HepG2 (cell line): ENCODE measurements around the gene SLC17A3. TPM values are rescaled to one million over a fixed set of nuclear protein-coding genes. Genes with fewer than 3 reads are reported as not detected.

ENCODE experiments used
- ATF1 ChIP-seq: IDR thresholded peaks from 2 replicates; pipeline ENCODE4 v1.6.1; 2016; ENCODE audit warnings: mild to moderate bottlenecking, control low read depth
- BCL6 ChIP-seq: IDR thresholded peaks from 2 replicates; pipeline ENCODE4 v1.6.1; 2016; ENCODE audit warnings: missing genetic modification reagents, missing compliant biosample characterization
- CBFB ChIP-seq: sonication (generic); formaldehyde crosslinking; IDR thresholded peaks from 2 replicates; pipeline ENCODE4 v1.4.0; 2020; ENCODE audit warnings: missing genetic modification reagents
- DPF2 ChIP-seq: sonication (generic); formaldehyde crosslinking; IDR thresholded peaks from 2 replicates; pipeline ENCODE4 v1.4.0; 2020; ENCODE audit warnings: mild to moderate bottlenecking, low read depth, missing genetic modification reagents, borderline replicate concordance
- ERF ChIP-seq: IDR thresholded peaks from 2 replicates; pipeline ENCODE4 v1.6.1; 2018; ENCODE audit warnings: missing biosample characterization, missing genetic modification reagents
- NFIC ChIP-seq: IDR thresholded peaks from 2 replicates; pipeline ENCODE4 v1.6.1; 2012; ENCODE audit warnings: mild to moderate bottlenecking, low read length, inconsistent platforms
- NFRKB ChIP-seq: fragments of 450-650 bp; IDR thresholded peaks from 2 replicates; pipeline ENCODE4 v1.6.1; 2017
- REL ChIP-seq: sonication (generic); formaldehyde crosslinking; conservative IDR thresholded peaks from 2 replicates; pipeline ENCODE4 v1.8.0; 2022; ENCODE audit warnings: mild to moderate bottlenecking, missing genetic modification reagents, moderate library complexity
- SIX4 ChIP-seq: sonication (generic); formaldehyde crosslinking; IDR thresholded peaks from 2 replicates; pipeline ENCODE4 v1.4.0; 2020; ENCODE audit warnings: missing genetic modification reagents
- SOX6 ChIP-seq, 2 experiments: fragments of 450-650 bp in 1 of 2; sonication (generic) in 1 of 2; formaldehyde crosslinking in 1 of 2; IDR thresholded peaks; 2 replicates each; pipeline versions ENCODE4 v1.4.0 to v1.6.1; 2017 to 2020; ENCODE audit warnings: antibody characterized with exemption in 1 of 2, mild to moderate bottlenecking in 1 of 2, missing genetic modification reagents in 1 of 2
- STAG1 ChIP-seq: sonication (generic); formaldehyde crosslinking; IDR thresholded peaks from 2 replicates; pipeline ENCODE4 v1.4.0; 2020; ENCODE audit warnings: missing genetic modification reagents
- TARDBP ChIP-seq: sonication (generic); formaldehyde crosslinking; IDR thresholded peaks from 2 replicates; pipeline ENCODE4 v1.8.0; 2022; ENCODE audit warnings: mild to moderate bottlenecking, missing genetic modification reagents
- TBX2 ChIP-seq: sonication (generic); formaldehyde crosslinking; IDR thresholded peaks from 2 replicates; pipeline ENCODE4 v1.5.0; 2020; ENCODE audit warnings: missing genetic modification reagents, mild to moderate bottlenecking, borderline replicate concordance
- ZNF124 ChIP-seq: sonication (generic); formaldehyde crosslinking; IDR thresholded peaks from 2 replicates; pipeline ENCODE4 v1.4.0; 2020; ENCODE audit warnings: missing genetic modification reagents
- ZNF383 ChIP-seq: sonication (generic); formaldehyde crosslinking; IDR thresholded peaks from 2 replicates; pipeline ENCODE4 v1.4.0; 2020; ENCODE audit warnings: missing genetic modification reagents, mild to moderate bottlenecking, borderline replicate concordance
- ZNF616 ChIP-seq: sonication (generic); formaldehyde crosslinking; IDR thresholded peaks from 2 replicates; pipeline ENCODE4 v1.5.0; 2020; ENCODE audit warnings: low read depth, mild to moderate bottlenecking, missing genetic modification reagents
- ZNF781 ChIP-seq: sonication (generic); formaldehyde crosslinking; IDR thresholded peaks from 2 replicates; pipeline ENCODE4 v1.5.1; 2020; ENCODE audit warnings: borderline replicate concordance, mild to moderate bottlenecking, missing genetic modification reagents; ENCODE audit errors: not compliant biosample characterization
- polyA plus RNA-seq, 8 experiments: library from polyadenylated mRNA; depleted of rRNA in 3 of 8; stranded (reverse) in 7 of 8; unstranded in 1 of 8; fragments of >200 nt; fragmentation: Illumina TruSeq in 4 of 8; extraction: Trizol in 4 of 8; gene quantifications; 2 replicates each; pipeline versions ENCODE4 v1.2.1 to v1.2.3, GENCODE V29; 2011 to 2016; ENCODE audit warnings: low read depth in 4 of 8, missing spikeins in 1 of 8, mixed read lengths in 1 of 8; ENCODE audit not compliant: insufficient read depth in 1 of 8
- total RNA-seq, 5 experiments: library from RNA; depleted of rRNA; stranded (reverse); fragments of >200 nt; fragmentation: Illumina TruSeq; extraction: Trizol; gene quantifications; 2 replicates each; pipeline ENCODE4 v1.2.3, GENCODE V29; 2016; ENCODE audit warnings: low read depth in 1 of 5
- TF ChIP-seq, protein P1 (sequence below), 2 experiments: sonication (generic) in 1 of 2; formaldehyde crosslinking in 1 of 2; IDR thresholded peaks; 2 replicates each; pipeline versions ENCODE4 v1.4.0 to v1.6.1; 2016 to 2020; ENCODE audit warnings: borderline replicate concordance in 1 of 2, low read depth in 1 of 2, mild to moderate bottlenecking in 1 of 2, missing genetic modification reagents in 1 of 2
- TF ChIP-seq, protein P2 (sequence below): sonication (generic); formaldehyde crosslinking; IDR thresholded peaks from 2 replicates; pipeline ENCODE4 v1.5.1; 2020; ENCODE audit warnings: mild to moderate bottlenecking, missing genetic modification reagents, moderate library complexity
- TF ChIP-seq, protein P3 (sequence below): sonication (generic); formaldehyde crosslinking; IDR thresholded peaks from 2 replicates; pipeline ENCODE4 v1.4.0; 2020; ENCODE audit warnings: missing genetic modification reagents

SLC17A3 gene
- total and polyA plus RNA-seq, 2 of the 13 experiments (the other 11 are each of a cell fraction or from before 2014, with no cell fraction given): 0.09 to 0.11 TPM

DNA sequence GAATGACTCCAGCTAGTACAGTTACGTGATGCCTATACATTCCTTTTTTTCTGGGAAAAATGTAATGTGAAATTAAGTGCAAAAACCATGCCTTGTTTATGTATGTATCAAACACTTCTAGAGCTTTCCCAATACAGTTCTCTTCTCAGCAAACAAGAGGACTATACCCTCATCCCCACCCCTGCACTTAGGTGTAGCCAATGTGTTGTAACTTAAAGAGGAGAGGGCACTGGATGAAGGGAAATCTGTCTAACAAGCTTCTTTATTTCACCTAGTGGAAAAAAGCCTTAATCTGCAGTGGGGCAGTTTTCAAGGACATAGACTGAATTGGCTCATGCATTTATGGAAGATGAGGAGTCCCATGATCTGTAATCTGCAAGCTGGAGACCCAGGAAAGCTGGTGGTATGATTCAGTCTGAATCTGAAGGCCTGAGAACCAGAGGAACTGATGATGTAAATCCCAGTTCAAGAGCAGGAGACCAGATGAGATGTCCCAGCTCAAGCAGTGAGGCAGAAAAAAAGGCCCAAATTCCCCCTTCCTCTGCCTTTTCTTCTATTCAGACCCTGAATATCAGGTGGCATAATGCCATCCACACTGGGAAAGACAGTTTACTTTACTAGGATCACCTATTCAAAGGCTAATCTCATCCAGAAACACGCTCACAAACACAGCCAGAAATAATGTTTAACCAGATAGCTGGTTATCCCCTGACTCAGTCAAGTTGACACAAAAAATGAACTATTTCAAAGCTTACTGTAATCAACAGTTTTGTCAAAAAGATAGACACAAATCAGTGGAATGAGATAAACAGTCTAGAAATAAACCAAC lies 25.8 kb upstream of the SLC17A3 start (continued):
- TF ChIP-seq, protein P1, sequence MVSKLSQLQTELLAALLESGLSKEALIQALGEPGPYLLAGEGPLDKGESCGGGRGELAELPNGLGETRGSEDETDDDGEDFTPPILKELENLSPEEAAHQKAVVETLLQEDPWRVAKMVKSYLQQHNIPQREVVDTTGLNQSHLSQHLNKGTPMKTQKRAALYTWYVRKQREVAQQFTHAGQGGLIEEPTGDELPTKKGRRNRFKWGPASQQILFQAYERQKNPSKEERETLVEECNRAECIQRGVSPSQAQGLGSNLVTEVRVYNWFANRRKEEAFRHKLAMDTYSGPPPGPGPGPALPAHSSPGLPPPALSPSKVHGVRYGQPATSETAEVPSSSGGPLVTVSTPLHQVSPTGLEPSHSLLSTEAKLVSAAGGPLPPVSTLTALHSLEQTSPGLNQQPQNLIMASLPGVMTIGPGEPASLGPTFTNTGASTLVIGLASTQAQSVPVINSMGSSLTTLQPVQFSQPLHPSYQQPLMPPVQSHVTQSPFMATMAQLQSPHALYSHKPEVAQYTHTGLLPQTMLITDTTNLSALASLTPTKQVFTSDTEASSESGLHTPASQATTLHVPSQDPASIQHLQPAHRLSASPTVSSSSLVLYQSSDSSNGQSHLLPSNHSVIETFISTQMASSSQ (IDR thresholded peaks at IDR 0.05; ENCODE audit: low read depth): peak; percentile 87
- TF ChIP-seq, protein P1 (CRISPR knock-in tag; IDR thresholded peaks at IDR 0.05; ENCODE audit: borderline replicate concordance): peak; percentile 90; the same call in 1 of the 2 replicates
- peak; percentile 53; the same call in 1 of the 2 replicates for TF ChIP-seq ATF1 (CRISPR knock-in tag)
- 0 out of 2 replicates have a peak, but pooled peaks have one; percentile 51 for TF ChIP-seq DPF2 (CRISPR knock-in tag)
- peak; percentile 30; the same call in 1 of the 2 replicates for TF ChIP-seq STAG1
- TF ChIP-seq, protein P2, sequence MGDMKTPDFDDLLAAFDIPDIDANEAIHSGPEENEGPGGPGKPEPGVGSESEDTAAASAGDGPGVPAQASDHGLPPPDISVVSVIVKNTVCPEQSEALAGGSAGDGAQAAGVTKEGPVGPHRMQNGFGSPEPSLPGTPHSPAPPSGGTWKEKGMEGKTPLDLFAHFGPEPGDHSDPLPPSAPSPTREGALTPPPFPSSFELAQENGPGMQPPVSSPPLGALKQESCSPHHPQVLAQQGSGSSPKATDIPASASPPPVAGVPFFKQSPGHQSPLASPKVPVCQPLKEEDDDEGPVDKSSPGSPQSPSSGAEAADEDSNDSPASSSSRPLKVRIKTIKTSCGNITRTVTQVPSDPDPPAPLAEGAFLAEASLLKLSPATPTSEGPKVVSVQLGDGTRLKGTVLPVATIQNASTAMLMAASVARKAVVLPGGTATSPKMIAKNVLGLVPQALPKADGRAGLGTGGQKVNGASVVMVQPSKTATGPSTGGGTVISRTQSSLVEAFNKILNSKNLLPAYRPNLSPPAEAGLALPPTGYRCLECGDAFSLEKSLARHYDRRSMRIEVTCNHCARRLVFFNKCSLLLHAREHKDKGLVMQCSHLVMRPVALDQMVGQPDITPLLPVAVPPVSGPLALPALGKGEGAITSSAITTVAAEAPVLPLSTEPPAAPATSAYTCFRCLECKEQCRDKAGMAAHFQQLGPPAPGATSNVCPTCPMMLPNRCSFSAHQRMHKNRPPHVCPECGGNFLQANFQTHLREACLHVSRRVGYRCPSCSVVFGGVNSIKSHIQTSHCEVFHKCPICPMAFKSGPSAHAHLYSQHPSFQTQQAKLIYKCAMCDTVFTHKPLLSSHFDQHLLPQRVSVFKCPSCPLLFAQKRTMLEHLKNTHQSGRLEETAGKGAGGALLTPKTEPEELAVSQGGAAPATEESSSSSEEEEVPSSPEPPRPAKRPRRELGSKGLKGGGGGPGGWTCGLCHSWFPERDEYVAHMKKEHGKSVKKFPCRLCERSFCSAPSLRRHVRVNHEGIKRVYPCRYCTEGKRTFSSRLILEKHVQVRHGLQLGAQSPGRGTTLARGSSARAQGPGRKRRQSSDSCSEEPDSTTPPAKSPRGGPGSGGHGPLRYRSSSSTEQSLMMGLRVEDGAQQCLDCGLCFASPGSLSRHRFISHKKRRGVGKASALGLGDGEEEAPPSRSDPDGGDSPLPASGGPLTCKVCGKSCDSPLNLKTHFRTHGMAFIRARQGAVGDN (CRISPR knock-in tag): no peak
- TF ChIP-seq ERF (CRISPR knock-in tag): no peak
- peak; percentile 61; the same call in 1 of the 2 replicates for TF ChIP-seq NFIC
- TF ChIP-seq SIX4: peak; percentile 31; the same call in 1 of the 2 replicates
- no peak for TF ChIP-seq TARDBP (CRISPR knock-in tag)
- TF ChIP-seq BCL6 (CRISPR knock-in tag): peak; percentile 67
- no peak for TF ChIP-seq ZNF781 (CRISPR knock-in tag)
- peak; percentile 83 for TF ChIP-seq TBX2
- no peak for TF ChIP-seq ZNF383 (CRISPR knock-in tag)
- no peak for TF ChIP-seq ZNF616 (CRISPR knock-in tag)
- TF ChIP-seq ZNF124 (CRISPR knock-in tag): no peak
- TF ChIP-seq NFRKB: no peak
- TF ChIP-seq SOX6 (IDR thresholded peaks at IDR 0.05): no peak
- TF ChIP-seq SOX6 (CRISPR knock-in tag; IDR thresholded peaks at IDR 0.05): peak; percentile 88
- TF ChIP-seq CBFB (CRISPR knock-in tag): no peak
- TF ChIP-seq REL: no peak
- TF ChIP-seq, protein P3, sequence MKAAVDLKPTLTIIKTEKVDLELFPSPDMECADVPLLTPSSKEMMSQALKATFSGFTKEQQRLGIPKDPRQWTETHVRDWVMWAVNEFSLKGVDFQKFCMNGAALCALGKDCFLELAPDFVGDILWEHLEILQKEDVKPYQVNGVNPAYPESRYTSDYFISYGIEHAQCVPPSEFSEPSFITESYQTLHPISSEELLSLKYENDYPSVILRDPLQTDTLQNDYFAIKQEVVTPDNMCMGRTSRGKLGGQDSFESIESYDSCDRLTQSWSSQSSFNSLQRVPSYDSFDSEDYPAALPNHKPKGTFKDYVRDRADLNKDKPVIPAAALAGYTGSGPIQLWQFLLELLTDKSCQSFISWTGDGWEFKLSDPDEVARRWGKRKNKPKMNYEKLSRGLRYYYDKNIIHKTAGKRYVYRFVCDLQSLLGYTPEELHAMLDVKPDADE: no peak
